ENCODE measurements around the gene RLN3. TPM values are rescaled to one million over a fixed set of nuclear protein-coding genes. Genes with fewer than 3 reads are reported as not detected.

RLN3 gene
- total and polyA plus RNA-seq, 2 of the 8 experiments (the other 6 are each of a cell fraction or from before 2014, with no cell fraction given), result not detected

DNA sequence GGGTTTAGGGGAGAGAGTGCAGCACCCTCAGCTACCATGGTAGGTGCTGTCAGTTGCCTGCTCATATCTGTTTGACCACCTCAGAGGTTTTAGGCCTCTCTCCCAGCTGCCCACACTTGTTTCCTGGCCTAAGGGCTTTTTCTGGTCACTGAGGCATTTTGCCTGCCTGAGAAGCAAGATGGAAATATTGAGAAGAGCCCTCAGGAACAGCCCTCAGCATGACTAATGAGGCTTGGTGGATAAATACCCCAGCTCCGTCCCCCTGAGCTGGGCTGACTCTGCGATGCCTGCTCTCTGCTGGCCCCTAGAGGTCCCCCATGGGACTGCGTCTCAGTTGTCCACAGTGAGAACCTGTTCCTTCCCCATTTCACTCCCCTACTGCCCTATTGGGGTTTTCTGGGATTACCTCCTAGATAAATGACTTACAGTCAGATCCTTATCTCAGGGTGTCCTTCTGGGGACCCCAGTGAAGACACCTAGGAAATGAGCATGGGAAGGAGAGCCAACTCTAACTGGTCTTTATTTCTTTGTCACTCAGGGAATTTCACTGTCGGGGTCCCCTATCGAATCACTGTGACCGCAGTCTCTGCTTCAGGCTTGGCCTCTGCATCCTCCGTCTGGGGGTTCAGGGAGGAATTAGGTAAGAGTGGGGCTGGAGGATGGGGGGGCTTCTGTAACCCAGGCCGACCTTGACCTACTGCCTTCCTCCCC lies 20.6 kb downstream of the RLN3 start (continued):
- TF ChIP-seq, protein P1, sequence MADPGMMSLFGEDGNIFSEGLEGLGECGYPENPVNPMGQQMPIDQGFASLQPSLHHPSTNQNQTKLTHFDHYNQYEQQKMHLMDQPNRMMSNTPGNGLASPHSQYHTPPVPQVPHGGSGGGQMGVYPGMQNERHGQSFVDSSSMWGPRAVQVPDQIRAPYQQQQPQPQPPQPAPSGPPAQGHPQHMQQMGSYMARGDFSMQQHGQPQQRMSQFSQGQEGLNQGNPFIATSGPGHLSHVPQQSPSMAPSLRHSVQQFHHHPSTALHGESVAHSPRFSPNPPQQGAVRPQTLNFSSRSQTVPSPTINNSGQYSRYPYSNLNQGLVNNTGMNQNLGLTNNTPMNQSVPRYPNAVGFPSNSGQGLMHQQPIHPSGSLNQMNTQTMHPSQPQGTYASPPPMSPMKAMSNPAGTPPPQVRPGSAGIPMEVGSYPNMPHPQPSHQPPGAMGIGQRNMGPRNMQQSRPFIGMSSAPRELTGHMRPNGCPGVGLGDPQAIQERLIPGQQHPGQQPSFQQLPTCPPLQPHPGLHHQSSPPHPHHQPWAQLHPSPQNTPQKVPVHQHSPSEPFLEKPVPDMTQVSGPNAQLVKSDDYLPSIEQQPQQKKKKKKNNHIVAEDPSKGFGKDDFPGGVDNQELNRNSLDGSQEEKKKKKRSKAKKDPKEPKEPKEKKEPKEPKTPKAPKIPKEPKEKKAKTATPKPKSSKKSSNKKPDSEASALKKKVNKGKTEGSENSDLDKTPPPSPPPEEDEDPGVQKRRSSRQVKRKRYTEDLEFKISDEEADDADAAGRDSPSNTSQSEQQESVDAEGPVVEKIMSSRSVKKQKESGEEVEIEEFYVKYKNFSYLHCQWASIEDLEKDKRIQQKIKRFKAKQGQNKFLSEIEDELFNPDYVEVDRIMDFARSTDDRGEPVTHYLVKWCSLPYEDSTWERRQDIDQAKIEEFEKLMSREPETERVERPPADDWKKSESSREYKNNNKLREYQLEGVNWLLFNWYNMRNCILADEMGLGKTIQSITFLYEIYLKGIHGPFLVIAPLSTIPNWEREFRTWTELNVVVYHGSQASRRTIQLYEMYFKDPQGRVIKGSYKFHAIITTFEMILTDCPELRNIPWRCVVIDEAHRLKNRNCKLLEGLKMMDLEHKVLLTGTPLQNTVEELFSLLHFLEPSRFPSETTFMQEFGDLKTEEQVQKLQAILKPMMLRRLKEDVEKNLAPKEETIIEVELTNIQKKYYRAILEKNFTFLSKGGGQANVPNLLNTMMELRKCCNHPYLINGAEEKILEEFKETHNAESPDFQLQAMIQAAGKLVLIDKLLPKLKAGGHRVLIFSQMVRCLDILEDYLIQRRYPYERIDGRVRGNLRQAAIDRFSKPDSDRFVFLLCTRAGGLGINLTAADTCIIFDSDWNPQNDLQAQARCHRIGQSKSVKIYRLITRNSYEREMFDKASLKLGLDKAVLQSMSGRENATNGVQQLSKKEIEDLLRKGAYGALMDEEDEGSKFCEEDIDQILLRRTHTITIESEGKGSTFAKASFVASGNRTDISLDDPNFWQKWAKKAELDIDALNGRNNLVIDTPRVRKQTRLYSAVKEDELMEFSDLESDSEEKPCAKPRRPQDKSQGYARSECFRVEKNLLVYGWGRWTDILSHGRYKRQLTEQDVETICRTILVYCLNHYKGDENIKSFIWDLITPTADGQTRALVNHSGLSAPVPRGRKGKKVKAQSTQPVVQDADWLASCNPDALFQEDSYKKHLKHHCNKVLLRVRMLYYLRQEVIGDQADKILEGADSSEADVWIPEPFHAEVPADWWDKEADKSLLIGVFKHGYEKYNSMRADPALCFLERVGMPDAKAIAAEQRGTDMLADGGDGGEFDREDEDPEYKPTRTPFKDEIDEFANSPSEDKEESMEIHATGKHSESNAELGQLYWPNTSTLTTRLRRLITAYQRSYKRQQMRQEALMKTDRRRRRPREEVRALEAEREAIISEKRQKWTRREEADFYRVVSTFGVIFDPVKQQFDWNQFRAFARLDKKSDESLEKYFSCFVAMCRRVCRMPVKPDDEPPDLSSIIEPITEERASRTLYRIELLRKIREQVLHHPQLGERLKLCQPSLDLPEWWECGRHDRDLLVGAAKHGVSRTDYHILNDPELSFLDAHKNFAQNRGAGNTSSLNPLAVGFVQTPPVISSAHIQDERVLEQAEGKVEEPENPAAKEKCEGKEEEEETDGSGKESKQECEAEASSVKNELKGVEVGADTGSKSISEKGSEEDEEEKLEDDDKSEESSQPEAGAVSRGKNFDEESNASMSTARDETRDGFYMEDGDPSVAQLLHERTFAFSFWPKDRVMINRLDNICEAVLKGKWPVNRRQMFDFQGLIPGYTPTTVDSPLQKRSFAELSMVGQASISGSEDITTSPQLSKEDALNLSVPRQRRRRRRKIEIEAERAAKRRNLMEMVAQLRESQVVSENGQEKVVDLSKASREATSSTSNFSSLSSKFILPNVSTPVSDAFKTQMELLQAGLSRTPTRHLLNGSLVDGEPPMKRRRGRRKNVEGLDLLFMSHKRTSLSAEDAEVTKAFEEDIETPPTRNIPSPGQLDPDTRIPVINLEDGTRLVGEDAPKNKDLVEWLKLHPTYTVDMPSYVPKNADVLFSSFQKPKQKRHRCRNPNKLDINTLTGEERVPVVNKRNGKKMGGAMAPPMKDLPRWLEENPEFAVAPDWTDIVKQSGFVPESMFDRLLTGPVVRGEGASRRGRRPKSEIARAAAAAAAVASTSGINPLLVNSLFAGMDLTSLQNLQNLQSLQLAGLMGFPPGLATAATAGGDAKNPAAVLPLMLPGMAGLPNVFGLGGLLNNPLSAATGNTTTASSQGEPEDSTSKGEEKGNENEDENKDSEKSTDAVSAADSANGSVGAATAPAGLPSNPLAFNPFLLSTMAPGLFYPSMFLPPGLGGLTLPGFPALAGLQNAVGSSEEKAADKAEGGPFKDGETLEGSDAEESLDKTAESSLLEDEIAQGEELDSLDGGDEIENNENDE (IDR thresholded peaks at IDR 0.05; ENCODE audit: insufficient replicate concordance, low read length), result no peak
- TF ChIP-seq SIX5 (IDR thresholded peaks at IDR 0.05; ENCODE audit: low read depth, low read length) (no peak), YY1 (IDR thresholded peaks at IDR 0.05; ENCODE audit: low read depth, low read length) (peak; percentile 39; the same call in 1 of the 2 replicates), CBX8 (IDR thresholded peaks at IDR 0.05; ENCODE audit: borderline replicate concordance, low read depth, low read length) (no peak), CTBP2 (IDR thresholded peaks at IDR 0.05; ENCODE audit: borderline replicate concordance, insufficient read depth, insufficient read length, low read length) (no peak)
- TF ChIP-seq, protein P2, sequence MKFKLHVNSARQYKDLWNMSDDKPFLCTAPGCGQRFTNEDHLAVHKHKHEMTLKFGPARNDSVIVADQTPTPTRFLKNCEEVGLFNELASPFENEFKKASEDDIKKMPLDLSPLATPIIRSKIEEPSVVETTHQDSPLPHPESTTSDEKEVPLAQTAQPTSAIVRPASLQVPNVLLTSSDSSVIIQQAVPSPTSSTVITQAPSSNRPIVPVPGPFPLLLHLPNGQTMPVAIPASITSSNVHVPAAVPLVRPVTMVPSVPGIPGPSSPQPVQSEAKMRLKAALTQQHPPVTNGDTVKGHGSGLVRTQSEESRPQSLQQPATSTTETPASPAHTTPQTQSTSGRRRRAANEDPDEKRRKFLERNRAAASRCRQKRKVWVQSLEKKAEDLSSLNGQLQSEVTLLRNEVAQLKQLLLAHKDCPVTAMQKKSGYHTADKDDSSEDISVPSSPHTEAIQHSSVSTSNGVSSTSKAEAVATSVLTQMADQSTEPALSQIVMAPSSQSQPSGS (IDR thresholded peaks at IDR 0.05; ENCODE audit: low read length), result no peak
- TF ChIP-seq, protein P3, sequence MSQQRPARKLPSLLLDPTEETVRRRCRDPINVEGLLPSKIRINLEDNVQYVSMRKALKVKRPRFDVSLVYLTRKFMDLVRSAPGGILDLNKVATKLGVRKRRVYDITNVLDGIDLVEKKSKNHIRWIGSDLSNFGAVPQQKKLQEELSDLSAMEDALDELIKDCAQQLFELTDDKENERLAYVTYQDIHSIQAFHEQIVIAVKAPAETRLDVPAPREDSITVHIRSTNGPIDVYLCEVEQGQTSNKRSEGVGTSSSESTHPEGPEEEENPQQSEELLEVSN (IDR thresholded peaks at IDR 0.05), result no peak
